NB4 (cell line): Measurements from ENCODE around the gene PRKAA2.

Experiments
- CTCF ChIP-seq: IDR thresholded peaks from one replicate; pipeline ENCODE4 v1.5.1; 2012; ENCODE audit warnings: low read depth, low read length
- POLR2A ChIP-seq: IDR thresholded peaks from 2 replicates; pipeline ENCODE4 v1.6.1; 2011; ENCODE audit warnings: mild to moderate bottlenecking; ENCODE audit not compliant: insufficient read length; ENCODE audit errors: extremely low read depth

DNA sequence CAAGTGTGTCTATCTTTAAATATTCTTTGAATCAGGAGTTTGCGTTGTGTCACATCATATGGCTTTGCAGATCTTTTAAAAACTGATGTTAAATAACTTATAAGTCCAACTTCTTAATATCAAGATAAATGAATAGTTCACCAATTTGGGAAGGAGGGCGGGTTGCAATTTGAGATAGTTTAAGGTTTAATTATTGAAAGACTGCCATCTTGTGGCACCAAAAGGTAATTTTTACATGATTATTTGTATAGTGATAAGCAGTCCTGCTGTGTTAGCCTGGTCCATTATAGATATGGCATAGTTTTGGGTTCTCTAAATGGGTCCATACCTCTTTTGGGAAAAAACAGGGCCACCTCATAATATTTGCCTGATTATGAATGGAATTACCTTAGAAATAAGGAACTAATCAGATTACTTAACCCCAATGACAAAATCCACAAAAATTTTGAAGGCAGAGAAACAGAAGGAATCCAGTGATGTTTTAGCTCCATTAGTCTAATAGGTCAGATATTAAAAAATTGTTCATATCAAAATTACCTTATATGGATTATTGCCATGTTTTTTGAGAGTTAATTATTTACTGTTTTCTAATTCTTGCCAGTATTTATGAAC, 64.3 kb downstream of the PRKAA2 start:
- TF ChIP-seq CTCF: no peak
- no peak for TF ChIP-seq POLR2A
